NCI-H2081 (cell line): ENCODE results near the gene CTNNBL1.
"Not testable (repeated sequence)": the region's sequence is repeated elsewhere in the genome, so short reads cannot be mapped to it uniquely, and the experiment has no call there.

Source experiments
- DNase-seq, 2 experiments: peaks; one replicate each; lab custom pipeline; 2025; lab: John Stamatoyannopoulos, UW

CTNNBL1 gene

GRCh38 chr20:37852666-37853065, 158.8 kb downstream of the CTNNBL1 start:
- DNase-seq: no peak

GRCh38 chr20:37853823-37854375, 160.1 kb downstream of the CTNNBL1 start:
- DNase-seq: no peak

- DNase-seq: not testable (repeated sequence)
These were observed 162.2 kb downstream of the CTNNBL1 start for GRCh38 chr20:37856034-37856433.

GRCh38 chr20:37856932-37857660, 163.3 kb downstream of the CTNNBL1 start:
- DNase-seq: no peak

DNA sequence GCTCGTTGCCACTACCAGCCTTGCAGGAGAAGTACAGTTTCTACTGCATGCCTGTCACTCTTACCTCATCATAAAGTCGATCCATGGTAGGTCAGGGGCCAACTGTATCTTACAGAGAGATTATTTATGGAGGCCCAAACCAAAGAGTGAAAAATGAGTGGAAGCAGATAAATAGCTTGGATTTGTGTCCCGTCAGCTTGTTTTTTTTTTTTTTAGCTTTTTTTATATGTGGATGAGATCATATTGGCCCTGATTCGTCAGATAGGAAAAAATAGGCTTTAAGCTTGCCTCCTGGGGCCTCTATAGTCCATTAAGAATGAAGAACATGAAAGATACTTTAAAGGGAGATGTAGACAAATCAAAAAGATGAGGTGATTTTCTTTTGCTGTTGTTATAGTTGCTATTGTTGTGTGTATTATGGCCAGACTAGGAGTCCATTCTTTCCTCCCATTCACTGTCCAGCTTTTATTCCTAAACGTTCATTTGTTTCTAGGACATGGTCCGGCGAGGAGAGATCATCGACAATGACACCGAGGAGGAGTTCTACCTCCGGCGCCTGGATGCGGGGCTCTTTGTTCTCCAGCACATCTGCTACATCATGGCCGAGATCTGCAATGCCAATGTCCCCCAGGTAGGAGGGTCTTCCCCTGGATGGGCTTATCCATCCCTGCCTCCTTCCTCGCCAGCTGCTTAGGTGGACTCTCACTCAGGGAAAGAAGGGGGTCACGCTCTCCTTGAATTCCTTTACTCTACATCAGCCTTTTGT, 165.8 kb downstream of the CTNNBL1 start:
- DNase-seq: no peak

DNA sequence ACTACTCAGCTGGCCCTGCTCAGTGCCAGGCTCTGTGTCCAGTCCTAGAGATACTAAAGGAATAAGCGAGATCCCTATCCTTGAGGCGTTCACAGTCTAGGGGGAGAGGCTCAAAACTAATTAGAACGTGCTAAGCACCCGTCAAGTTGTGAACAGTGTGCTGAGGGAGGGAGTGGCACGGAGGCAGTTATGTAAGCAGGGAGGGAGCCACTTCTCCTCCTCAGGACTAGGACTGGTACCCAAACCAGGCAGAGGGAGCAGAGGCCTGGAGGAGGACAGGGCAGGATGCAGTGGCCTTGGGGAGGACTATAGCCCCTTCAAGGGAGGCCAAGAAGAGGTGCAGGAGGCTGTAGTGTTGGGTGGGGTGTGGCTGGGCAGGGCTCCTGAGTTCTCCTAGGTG, 169.5 kb downstream of the CTNNBL1 start:
- DNase-seq: no peak

GRCh38 chr20:37864298-37864697, 170.5 kb downstream of the CTNNBL1 start:
- DNase-seq: no peak

- DNase-seq: no peak
These were observed 172.2 kb downstream of the CTNNBL1 start for GRCh38 chr20:37866051-37866450.

DNA sequence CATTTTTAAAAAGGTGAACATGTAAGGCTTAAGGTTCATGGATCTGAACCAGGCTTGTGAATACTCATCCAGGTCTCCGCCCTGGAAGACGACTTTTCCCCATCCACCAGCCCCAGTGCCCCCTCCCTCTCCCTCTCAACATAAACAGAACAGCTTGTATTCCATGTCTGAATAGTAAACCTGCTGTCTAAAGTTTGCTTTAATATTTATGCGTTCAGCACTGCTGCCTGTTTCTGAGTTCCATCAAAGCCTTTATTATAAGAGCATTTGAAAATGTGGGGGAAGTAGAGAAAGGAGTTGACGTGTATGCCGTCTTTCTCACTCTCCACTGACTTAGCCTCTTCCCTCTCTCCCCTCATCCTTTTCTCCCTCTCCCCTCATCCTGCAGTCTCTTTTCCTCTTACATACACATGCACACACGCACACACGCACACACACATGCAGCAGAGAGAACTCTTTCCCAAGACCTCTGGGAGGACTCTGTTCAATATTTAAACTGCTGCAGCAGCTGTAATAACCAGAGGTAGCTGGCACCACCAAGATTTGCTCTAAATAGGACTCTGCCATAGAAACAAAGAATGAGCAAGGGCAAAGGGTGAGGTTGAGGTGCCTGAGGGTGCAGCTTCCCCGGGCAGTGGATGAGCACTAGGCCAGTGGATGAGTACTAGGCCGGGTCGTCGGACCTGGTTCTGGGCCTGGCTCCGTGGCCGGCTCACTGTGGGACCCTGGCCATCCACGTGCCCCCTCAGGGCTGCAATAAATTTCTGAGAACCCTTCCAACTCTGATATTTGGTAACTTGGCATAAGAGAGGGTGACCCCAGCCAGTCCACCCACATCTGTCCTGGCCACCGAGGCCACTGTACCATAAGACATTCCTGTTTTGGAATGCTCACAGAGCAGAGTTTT, 173.7 kb downstream of the CTNNBL1 start:
- no peak for DNase-seq

GRCh38 chr20:37868851-37869333, 175.1 kb downstream of the CTNNBL1 start:
- no peak for DNase-seq

GRCh38 chr20:37869334-37869861, 175.6 kb downstream of the CTNNBL1 start:
- no peak for DNase-seq

GRCh38 chr20:37870294-37870693, 176.5 kb downstream of the CTNNBL1 start:
- DNase-seq: no peak

DNA sequence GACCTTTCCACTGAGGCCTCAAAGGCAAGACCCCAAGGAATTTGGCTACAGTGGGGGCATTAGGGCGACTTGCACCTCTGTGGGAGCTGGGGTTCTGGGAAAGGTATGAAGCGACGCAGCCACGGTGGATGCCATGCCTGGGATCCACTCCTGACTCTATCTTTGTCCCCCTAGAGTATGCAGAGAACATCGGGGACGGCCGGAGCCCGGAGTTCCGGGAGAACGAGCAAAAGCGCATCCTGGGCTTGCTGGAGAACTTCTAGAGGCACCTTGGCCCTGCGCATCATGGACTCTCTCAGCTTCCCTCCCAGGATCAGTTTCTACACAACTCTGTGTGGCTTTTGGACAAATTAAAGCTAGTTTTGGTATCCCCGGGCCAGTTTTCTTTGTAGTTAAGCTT, 177.9 kb downstream of the CTNNBL1 start:
- DNase-seq: no peak

GRCh38 chr20:37872161-37872560, 178.3 kb downstream of the CTNNBL1 start:
- no peak for DNase-seq

- no peak for DNase-seq
These were observed 180.1 kb downstream of the CTNNBL1 start for GRCh38 chr20:37873884-37874283.

GRCh38 chr20:37875460-37876175, 181.8 kb downstream of the CTNNBL1 start:
- DNase-seq: no peak

GRCh38 chr20:37876863-37877262, 183.0 kb downstream of the CTNNBL1 start:
- DNase-seq: no peak

DNA sequence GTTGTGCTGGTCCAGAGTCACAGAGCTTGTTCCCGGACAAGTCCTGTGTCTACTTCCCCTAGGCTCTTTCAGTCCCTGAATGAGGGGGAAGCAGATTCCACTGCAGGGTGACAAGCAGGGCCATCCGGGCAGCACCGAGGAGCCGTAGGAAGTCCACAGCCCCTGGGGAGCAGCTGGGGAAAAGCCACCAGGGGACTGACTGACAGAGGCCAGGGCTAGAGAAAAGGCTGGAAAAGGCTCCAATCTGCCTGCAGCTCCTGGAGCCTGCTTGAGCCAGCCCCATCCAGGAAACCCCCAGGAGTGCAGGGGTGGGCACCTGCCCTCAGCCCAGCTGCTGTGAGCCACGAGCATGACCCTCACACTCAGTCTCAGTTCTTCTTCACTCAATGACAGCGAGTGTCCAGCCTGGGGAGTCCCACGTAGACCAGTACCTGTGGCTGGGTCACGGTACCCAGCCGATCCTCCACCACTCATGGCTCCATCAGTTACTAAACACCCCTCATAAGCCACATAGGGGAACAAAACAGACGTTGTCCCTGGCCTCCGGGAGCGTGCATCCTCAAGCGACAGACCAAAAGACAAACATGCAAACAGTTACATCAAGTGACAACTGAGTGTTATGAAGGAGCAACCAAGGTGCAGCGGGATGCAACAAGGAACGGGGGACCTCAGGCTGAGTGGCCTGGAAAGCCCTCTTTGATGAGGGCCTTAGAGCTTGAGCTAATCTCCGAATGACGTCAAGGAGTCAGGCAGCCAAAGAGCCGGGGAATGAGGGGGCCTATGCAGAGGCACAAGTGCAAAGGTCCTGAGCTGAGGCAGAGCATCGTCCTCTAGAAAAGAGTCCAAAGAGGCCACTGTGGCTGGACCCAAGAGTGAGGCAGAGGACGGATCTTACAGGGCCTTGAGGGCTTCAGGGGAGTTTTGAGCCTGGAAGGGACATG, 184.3 kb downstream of the CTNNBL1 start:
- no peak for DNase-seq

GRCh38 chr20:37878835-37879599, 185.2 kb downstream of the CTNNBL1 start:
- DNase-seq: no peak
